22Rv1 (cell line): ENCODE measurements around the gene TRIM17.

Source experiments
- CTCF ChIP-seq: fragments of 450-650 bp; IDR thresholded peaks from 2 replicates; pipeline ENCODE4 v1.5.1; 2017; ENCODE audit warnings: mild to moderate bottlenecking
- ZFX ChIP-seq: fragments of 450-650 bp; IDR thresholded peaks from 2 replicates; pipeline ENCODE4 v1.6.1; 2017; ENCODE audit warnings: antibody characterized with exemption, borderline replicate concordance

GRCh38 chr1:228365271-228366061 lies 51.2 kb downstream of the TRIM17 start:
- TF ChIP-seq CTCF (no peak), ZFX (no peak)
